ENCODE data around the gene FIBP. TPM values are rescaled to one million over a fixed set of nuclear protein-coding genes. Genes with fewer than 3 reads are reported as not detected.
A peak's percentile ranks its signal among the peaks of the same experiment; 100 is the strongest.

The FIBP gene
- total and polyA plus RNA-seq, 7 experiments from 2014 or later = 25.9 to 78.3 (median 50.0) TPM

GRCh38 chr11:65834202-65834601 is 54.1 kb downstream of the FIBP start:
- H3K36me3 Mint-ChIP-seq = peaks cover 0 to 5% (median 0%) of the 10 kb centered on the region in 5 donors
- no peaks in the 10 kb centered on the region for H3K9me3 Mint-ChIP-seq
- Histone ChIP-seq H3K36me3 (ENCODE audit: control insufficient read depth in 2 of 3, insufficient read depth in 3 of 3, low read length in 3 of 3) (no peaks in the 10 kb centered on the region), H3K9me3 (ENCODE audit: control insufficient read depth in 2 of 3, low read length in 3 of 3) (no peaks in the 10 kb centered on the region), H3K4me1 (ENCODE audit: control insufficient read depth in 2 of 2, insufficient read depth in 2 of 2, low read length in 2 of 2) (peaks cover 10 to 13% of the 10 kb centered on the region in 2 donors), H3K27ac (ENCODE audit: low read depth, low read length) (peak overlapping the region; percentile 78), H3K27me3 (ENCODE audit: control insufficient read depth in 2 of 2, insufficient read depth in 2 of 2, low read length in 2 of 2) (no peaks in the 10 kb centered on the region), H3K4me3 (ENCODE audit: low read length) (peak overlapping the region; percentile 91)
- POLR2A ChIA-PET = interaction anchor here (0.8 to 2.1 kb wide), 6 partner anchors 11 to 335 kb away, joined by 3 to 15 read pairs (median 4); partner anchors contain the start of genes C11orf68, CFL1, MALAT1 and MUS81
- DNase-seq (peak in 1 of 9 donors; percentile 10), ATAC-seq (no peak)
- peaks cover 0 to 21% (median 0%) of the 10 kb centered on the region in 5 donors for H3K27me3 Mint-ChIP-seq
- intact Hi-C loops (cut with micrococcal nuclease) = loop anchor here in 1 of 2 donors (5.0 kb wide), 1 partner anchor 182 kb away; no protein-coding TSS in a partner anchor
- H3K4me3 Mint-ChIP-seq = no peak overlapping the region
- H3K4me1 Mint-ChIP-seq = peaks cover 7 to 17% (median 7%) of the 10 kb centered on the region in 7 donors
- H3K27ac Mint-ChIP-seq = no peak overlapping the region
- CTCF ChIA-PET = interaction anchor here (1.0 to 2.6 kb wide), 3 partner anchors 17 to 51 kb away, joined by 3 to 11 read pairs (median 6); no protein-coding TSS in a partner anchor

Other genes starting within 250 kb of the FIBP start
- 100 to 1,000 TPM; 106 to 303 (median 165) TPM for gene RELA, start 225.6 kb downstream of the FIBP start, total RNA-seq
- gene RELA, start 225.6 kb downstream of the FIBP start, polyA plus RNA-seq = 10 to 100 TPM; 54.6 to 73.0 TPM
- gene KAT5, start 176.2 kb downstream of the FIBP start, total RNA-seq = 100 to 1,000 TPM in 4 of 5 experiments, 10 to 100 TPM in 1; 68.6 to 133 (median 113) TPM
- gene KAT5, start 176.2 kb downstream of the FIBP start, polyA plus RNA-seq = 10 to 100 TPM; 36.8 to 56.8 TPM
- 10 to 100 TPM; 41.8 to 94.0 (median 82.0) TPM for gene RNASEH2C, start 167.7 kb downstream of the FIBP start, total RNA-seq
- gene RNASEH2C, start 167.7 kb downstream of the FIBP start, polyA plus RNA-seq = 10 to 100 TPM; 40.2 to 80.3 TPM
- 10 to 100 TPM; 21.5 to 31.0 (median 23.5) TPM for gene AP5B1, start 107.5 kb downstream of the FIBP start, total RNA-seq
- gene AP5B1, start 107.5 kb downstream of the FIBP start, polyA plus RNA-seq = 10 to 100 TPM in 1 of 2 donors, 1 to 10 TPM in 1; 8.8 to 19.2 TPM
- gene OVOL1, start 101.4 kb downstream of the FIBP start, total RNA-seq = not detected
- gene OVOL1, start 101.4 kb downstream of the FIBP start, polyA plus RNA-seq = not detected
- 1 to 10 TPM in 3 of 5 experiments, under 1 TPM in 2; 0.81 to 2.0 (median 1.1) TPM for gene SNX32, start 54.5 kb downstream of the FIBP start, total RNA-seq
- under 1 TPM; 0.38 to 0.60 TPM for gene SNX32, start 54.5 kb downstream of the FIBP start, polyA plus RNA-seq
- 1,000 to 10,000 TPM in 1 of 5 experiments, 100 to 1,000 TPM in 4; 403 to 1,550 (median 533) TPM for gene CFL1, start 30.3 kb downstream of the FIBP start, total RNA-seq
- 1,000 to 10,000 TPM; 2,039 to 2,314 TPM for gene CFL1, start 30.3 kb downstream of the FIBP start, polyA plus RNA-seq
- 100 to 1,000 TPM in 2 of 5 experiments, 10 to 100 TPM in 3; 51.8 to 117 (median 97.7) TPM for gene MUS81, start 28.0 kb downstream of the FIBP start, total RNA-seq
- gene MUS81, start 28.0 kb downstream of the FIBP start, polyA plus RNA-seq = 10 to 100 TPM; 18.3 to 33.0 TPM
- gene EFEMP2, start 15.7 kb downstream of the FIBP start, total RNA-seq = 10 to 100 TPM in 3 of 5 experiments, 1 to 10 TPM in 2; 5.9 to 16.0 (median 12.7) TPM
- gene EFEMP2, start 15.7 kb downstream of the FIBP start, polyA plus RNA-seq = under 1 TPM; 0.40 to 0.60 TPM
- 100 to 1,000 TPM in 1 of 5 experiments, 10 to 100 TPM in 4; 24.9 to 148 (median 29.3) TPM for gene CTSW, start 8.6 kb downstream of the FIBP start, total RNA-seq
- 10 to 100 TPM; 31.7 to 58.7 TPM for gene CTSW, start 8.6 kb downstream of the FIBP start, polyA plus RNA-seq
- gene CCDC85B, start 2.2 kb upstream of the FIBP start, total RNA-seq = 10 to 100 TPM; 21.1 to 52.1 (median 23.6) TPM
- gene CCDC85B, start 2.2 kb upstream of the FIBP start, polyA plus RNA-seq = 10 to 100 TPM; 59.0 to 85.0 TPM
- 10 to 100 TPM in 1 of 5 experiments, 1 to 10 TPM in 2, not detected in 2; 2.8 to 25.7 (median 4.0) TPM for gene FOSL1, start 11.9 kb upstream of the FIBP start, total RNA-seq
- not detected for gene FOSL1, start 11.9 kb upstream of the FIBP start, polyA plus RNA-seq
- 10 to 100 TPM; 18.5 to 62.2 (median 40.4) TPM for gene C11orf68, start 30.6 kb upstream of the FIBP start, total RNA-seq
- 100 to 1,000 TPM in 1 of 2 donors, 10 to 100 TPM in 1; 74.1 to 104 TPM for gene C11orf68, start 30.6 kb upstream of the FIBP start, polyA plus RNA-seq
- 100 to 1,000 TPM in 1 of 5 experiments, 10 to 100 TPM in 4; 72.6 to 166 (median 81.9) TPM for gene DRAP1, start 31.0 kb upstream of the FIBP start, total RNA-seq
- 10 to 100 TPM; 87.7 to 89.3 TPM for gene DRAP1, start 31.0 kb upstream of the FIBP start, polyA plus RNA-seq
- under 1 TPM in 1 of 5 experiments, not detected in 4; 0.64 TPM for gene TSGA10IP, start 57.0 kb upstream of the FIBP start, total RNA-seq
- not detected for gene TSGA10IP, start 57.0 kb upstream of the FIBP start, polyA plus RNA-seq
- 100 to 1,000 TPM in 1 of 5 experiments, 10 to 100 TPM in 4; 65.9 to 102 (median 90.8) TPM for gene SART1, start 73.3 kb upstream of the FIBP start, total RNA-seq
- gene SART1, start 73.3 kb upstream of the FIBP start, polyA plus RNA-seq = 10 to 100 TPM; 27.9 to 66.6 TPM
- gene EIF1AD, start 113.7 kb upstream of the FIBP start, total RNA-seq = 100 to 1,000 TPM in 1 of 5 experiments, 10 to 100 TPM in 4; 49.9 to 114 (median 66.7) TPM
- 10 to 100 TPM; 17.7 to 25.3 TPM for gene EIF1AD, start 113.7 kb upstream of the FIBP start, polyA plus RNA-seq
- gene BANF1, start 114.0 kb upstream of the FIBP start, total RNA-seq = 100 to 1,000 TPM in 2 of 5 experiments, 10 to 100 TPM in 3; 54.5 to 234 (median 99.4) TPM
- gene BANF1, start 114.0 kb upstream of the FIBP start, polyA plus RNA-seq = 100 to 1,000 TPM; 192 to 203 TPM
- gene CST6, start 123.5 kb upstream of the FIBP start, total RNA-seq = under 1 TPM in 1 of 5 experiments, not detected in 4; 0.42 TPM
- gene CST6, start 123.5 kb upstream of the FIBP start, polyA plus RNA-seq = not detected
- 1 to 10 TPM in 2 of 5 experiments, not detected in 3; 1.4 to 4.2 TPM for gene CATSPER1, start 138.0 kb upstream of the FIBP start, total RNA-seq
- gene CATSPER1, start 138.0 kb upstream of the FIBP start, polyA plus RNA-seq = not detected
- gene GAL3ST3, start 160.7 kb upstream of the FIBP start, total RNA-seq = not detected
- not detected for gene GAL3ST3, start 160.7 kb upstream of the FIBP start, polyA plus RNA-seq
- gene SF3B2, start 163.9 kb upstream of the FIBP start, total RNA-seq = 100 to 1,000 TPM; 163 to 248 (median 206) TPM
- gene SF3B2, start 163.9 kb upstream of the FIBP start, polyA plus RNA-seq = 100 to 1,000 TPM in 1 of 2 donors, 10 to 100 TPM in 1; 81.8 to 140 TPM
- 100 to 1,000 TPM; 100 to 314 (median 252) TPM for gene PACS1, start 181.8 kb upstream of the FIBP start, total RNA-seq
- 100 to 1,000 TPM in 1 of 2 donors, 10 to 100 TPM in 1; 48.0 to 116 TPM for gene PACS1, start 181.8 kb upstream of the FIBP start, polyA plus RNA-seq